ENCODE data around the gene IRF5.

DNA sequence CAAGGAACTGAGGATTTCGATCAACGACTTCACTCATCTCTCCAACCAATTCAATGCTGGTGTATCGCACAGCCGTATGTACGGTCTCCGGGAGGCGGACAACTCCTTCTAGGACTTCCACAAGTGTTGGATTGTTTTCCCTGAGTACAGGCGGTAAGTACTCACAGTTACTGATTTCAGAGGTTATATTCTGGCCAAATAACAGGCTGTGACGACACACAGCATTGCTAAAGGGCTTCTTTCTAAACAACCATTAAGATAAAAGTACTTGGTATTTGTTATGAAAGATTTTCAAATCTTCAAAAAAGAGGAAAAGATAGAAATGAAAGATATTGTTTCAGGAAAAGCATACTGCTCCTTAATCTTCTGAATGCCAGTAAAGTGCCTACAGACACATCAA lies 52.2 kb downstream of the IRF5 start:
- TF ChIP-seq, protein P1, sequence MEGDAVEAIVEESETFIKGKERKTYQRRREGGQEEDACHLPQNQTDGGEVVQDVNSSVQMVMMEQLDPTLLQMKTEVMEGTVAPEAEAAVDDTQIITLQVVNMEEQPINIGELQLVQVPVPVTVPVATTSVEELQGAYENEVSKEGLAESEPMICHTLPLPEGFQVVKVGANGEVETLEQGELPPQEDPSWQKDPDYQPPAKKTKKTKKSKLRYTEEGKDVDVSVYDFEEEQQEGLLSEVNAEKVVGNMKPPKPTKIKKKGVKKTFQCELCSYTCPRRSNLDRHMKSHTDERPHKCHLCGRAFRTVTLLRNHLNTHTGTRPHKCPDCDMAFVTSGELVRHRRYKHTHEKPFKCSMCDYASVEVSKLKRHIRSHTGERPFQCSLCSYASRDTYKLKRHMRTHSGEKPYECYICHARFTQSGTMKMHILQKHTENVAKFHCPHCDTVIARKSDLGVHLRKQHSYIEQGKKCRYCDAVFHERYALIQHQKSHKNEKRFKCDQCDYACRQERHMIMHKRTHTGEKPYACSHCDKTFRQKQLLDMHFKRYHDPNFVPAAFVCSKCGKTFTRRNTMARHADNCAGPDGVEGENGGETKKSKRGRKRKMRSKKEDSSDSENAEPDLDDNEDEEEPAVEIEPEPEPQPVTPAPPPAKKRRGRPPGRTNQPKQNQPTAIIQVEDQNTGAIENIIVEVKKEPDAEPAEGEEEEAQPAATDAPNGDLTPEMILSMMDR (IDR thresholded peaks at IDR 0.05; ENCODE audit: low read depth, low read length, missing input control): no peak
- TF ChIP-seq RAD21 (IDR thresholded peaks at IDR 0.05) (no peak), GABPA (IDR thresholded peaks at IDR 0.05 in 1 of 2, conservative IDR thresholded peaks at IDR 0.05 in 1 of 2) (no peak), FOXA1 (IDR thresholded peaks at IDR 0.05) (no peak), YY1 (IDR thresholded peaks at IDR 0.05) (no peak), TAF1 (conservative IDR thresholded peaks at IDR 0.05) (no peak), JUND (IDR thresholded peaks at IDR 0.05) (no peak), EGR1 (IDR thresholded peaks at IDR 0.05; ENCODE audit: low read depth in 2 of 2) (no peak), SP1 (IDR thresholded peaks at IDR 0.05) (no peak)
- TF ChIP-seq, protein P2, sequence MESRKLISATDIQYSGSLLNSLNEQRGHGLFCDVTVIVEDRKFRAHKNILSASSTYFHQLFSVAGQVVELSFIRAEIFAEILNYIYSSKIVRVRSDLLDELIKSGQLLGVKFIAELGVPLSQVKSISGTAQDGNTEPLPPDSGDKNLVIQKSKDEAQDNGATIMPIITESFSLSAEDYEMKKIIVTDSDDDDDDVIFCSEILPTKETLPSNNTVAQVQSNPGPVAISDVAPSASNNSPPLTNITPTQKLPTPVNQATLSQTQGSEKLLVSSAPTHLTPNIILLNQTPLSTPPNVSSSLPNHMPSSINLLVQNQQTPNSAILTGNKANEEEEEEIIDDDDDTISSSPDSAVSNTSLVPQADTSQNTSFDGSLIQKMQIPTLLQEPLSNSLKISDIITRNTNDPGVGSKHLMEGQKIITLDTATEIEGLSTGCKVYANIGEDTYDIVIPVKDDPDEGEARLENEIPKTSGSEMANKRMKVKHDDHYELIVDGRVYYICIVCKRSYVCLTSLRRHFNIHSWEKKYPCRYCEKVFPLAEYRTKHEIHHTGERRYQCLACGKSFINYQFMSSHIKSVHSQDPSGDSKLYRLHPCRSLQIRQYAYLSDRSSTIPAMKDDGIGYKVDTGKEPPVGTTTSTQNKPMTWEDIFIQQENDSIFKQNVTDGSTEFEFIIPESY (IDR thresholded peaks at IDR 0.05): no peak
- TF ChIP-seq, protein P3, sequence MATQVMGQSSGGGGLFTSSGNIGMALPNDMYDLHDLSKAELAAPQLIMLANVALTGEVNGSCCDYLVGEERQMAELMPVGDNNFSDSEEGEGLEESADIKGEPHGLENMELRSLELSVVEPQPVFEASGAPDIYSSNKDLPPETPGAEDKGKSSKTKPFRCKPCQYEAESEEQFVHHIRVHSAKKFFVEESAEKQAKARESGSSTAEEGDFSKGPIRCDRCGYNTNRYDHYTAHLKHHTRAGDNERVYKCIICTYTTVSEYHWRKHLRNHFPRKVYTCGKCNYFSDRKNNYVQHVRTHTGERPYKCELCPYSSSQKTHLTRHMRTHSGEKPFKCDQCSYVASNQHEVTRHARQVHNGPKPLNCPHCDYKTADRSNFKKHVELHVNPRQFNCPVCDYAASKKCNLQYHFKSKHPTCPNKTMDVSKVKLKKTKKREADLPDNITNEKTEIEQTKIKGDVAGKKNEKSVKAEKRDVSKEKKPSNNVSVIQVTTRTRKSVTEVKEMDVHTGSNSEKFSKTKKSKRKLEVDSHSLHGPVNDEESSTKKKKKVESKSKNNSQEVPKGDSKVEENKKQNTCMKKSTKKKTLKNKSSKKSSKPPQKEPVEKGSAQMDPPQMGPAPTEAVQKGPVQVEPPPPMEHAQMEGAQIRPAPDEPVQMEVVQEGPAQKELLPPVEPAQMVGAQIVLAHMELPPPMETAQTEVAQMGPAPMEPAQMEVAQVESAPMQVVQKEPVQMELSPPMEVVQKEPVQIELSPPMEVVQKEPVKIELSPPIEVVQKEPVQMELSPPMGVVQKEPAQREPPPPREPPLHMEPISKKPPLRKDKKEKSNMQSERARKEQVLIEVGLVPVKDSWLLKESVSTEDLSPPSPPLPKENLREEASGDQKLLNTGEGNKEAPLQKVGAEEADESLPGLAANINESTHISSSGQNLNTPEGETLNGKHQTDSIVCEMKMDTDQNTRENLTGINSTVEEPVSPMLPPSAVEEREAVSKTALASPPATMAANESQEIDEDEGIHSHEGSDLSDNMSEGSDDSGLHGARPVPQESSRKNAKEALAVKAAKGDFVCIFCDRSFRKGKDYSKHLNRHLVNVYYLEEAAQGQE (IDR thresholded peaks at IDR 0.05): no peak
- TF ChIP-seq, protein P4, sequence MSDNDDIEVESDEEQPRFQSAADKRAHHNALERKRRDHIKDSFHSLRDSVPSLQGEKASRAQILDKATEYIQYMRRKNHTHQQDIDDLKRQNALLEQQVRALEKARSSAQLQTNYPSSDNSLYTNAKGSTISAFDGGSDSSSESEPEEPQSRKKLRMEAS (IDR thresholded peaks at IDR 0.05): no peak
- TF ChIP-seq, protein P5, sequence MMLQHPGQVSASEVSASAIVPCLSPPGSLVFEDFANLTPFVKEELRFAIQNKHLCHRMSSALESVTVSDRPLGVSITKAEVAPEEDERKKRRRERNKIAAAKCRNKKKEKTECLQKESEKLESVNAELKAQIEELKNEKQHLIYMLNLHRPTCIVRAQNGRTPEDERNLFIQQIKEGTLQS (IDR thresholded peaks at IDR 0.05): no peak

Data from liver (tissue), 3 donors.